ENCODE results near the gene GGACT.

GGACT gene

DNA sequence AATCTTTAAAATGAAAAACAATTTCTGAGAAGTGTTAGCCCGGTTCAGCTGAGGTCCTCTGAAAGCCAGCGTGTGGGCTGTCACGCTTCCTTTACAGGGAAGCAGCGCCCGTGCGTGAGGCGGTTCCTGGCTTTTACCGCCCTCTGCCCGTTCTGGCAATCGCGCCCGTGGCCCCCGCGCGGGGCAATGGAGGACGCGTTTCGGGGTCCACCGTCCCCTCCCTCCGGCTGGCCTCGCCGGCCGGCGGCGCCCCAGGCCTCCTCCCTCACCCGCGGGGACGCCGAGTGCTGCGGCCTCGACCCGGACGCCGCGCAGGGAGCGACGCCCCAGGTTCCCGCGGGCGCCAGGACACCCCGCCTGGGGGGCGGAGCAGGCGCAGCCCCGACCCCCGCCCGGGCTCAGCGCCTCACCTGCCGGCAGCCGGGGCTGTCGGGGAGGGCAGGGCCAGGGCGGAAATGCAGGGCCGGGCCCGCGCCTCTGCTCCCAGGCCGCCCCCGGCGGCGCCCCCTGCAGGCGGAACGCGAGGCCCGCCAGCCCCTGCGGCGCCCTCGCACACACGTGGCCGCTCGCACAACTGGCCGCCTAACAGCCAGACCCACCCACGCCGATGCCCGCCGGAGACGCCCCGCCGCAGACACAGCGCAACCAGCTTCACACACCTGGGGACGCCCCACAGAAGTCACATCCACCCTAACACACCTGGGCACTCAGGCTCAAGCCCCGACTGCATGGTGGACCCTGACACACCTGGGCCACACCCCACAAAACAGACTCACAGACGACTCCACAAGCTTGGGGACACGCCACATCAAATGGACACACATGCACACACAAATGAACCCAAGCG, at the start of gene GGACT:
Gene GGACT (minus strand): TSS at position 459 of the 847 bp plus-strand sequence. CDS start 56,198 bp downstream, outside the sequence.
- peak; percentile 41 for TF ChIP-seq CTCF (IDR thresholded peaks at IDR 0.05; ENCODE audit: insufficient read depth, missing control alignments)
- DNase-seq (ENCODE audit: insufficient read length, low spot score) = peak; percentile 46
- FAIRE-seq = no peak

DNA sequence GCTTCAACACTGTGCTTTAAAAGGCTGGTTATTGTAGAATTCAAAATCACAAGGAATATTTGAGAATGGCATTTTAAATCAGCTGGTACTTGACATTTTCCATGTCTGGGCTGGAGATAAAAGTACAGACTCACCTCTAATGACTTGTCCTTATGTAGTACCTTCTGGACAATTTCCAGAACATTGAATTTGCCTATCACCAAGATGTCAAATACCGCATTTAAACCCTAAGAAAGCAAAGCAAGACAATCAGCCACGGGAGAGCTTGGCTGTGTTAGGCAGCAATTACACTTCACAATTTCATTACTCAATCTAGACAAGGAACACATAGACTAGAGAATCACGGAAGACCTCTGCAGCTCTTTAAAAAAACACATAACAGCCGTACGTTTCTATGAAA, 49.2 kb upstream of the GGACT start:
- FAIRE-seq (no peak), DNase-seq (ENCODE audit: insufficient read length, low spot score) (no peak)

DNA sequence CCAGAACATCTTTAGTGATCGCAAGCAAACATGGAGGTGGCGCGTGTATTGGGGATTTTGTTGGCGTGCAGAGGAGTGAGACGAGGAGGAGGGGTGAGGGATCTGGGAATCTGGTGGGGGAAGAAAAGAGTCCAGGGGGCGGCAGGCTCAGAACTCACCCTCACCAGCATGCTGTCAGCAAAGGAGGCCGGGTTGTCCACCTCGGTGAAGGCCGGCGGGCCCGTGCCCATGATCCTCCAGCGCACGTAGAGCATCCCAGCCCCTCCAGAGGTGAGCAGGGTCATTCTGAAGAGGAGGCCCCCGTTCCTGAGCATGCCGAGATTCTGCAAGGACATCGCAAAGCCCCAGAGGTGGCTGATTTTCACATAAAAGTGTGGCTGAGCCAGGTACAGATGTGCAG, 48.8 kb upstream of the GGACT start:
- TF ChIP-seq CTCF (IDR thresholded peaks at IDR 0.05; ENCODE audit: insufficient read depth, missing control alignments) = no peak
- FAIRE-seq (no peak), DNase-seq (ENCODE audit: insufficient read length, low spot score) (no peak)

More for the DNA sequence above, 49.2 kb upstream of the GGACT start:
- no peak for TF ChIP-seq CTCF (IDR thresholded peaks at IDR 0.05; ENCODE audit: insufficient read depth, missing control alignments)

DNA sequence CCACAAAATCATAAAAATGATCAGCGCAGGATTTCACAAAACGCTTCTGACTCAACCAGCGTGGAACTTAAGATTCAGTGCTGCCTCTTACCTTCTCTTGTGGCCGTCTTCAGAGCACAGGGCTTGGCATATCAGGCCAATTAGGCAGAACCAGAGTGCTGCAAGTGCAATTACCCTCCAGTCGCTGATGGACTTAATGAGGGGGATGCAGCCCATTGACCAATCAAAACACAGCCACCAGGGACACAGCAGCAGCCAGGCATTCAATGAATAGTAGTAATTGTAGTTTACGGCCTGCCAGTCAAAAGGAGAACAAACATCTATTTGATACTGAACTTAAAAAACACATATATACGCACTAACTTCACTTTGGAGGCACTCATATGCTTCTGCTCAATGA, 47.9 kb upstream of the GGACT start:
- no peak for DNase-seq (ENCODE audit: insufficient read length, low spot score)
- TF ChIP-seq CTCF (IDR thresholded peaks at IDR 0.05; ENCODE audit: insufficient read depth, missing control alignments) = no peak
- no peak for FAIRE-seq

DNA sequence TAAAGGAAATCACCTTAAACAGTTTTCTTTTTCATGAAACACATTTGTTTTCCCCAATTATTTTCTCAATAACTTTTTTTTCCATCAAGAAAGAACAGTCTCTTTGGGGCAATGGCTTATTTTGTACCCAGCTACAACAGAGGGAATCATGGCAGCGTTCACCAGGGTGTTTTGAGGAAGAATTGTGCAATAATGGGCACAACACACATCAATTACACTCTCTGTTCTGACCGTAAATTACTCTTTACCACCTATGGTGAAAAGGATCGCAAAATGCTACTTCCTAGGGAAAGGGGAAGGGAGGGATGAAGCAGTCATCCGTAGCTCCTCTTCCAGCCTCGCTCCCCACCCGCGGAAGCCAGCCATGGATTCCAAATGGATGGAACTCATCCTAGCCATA, 47.4 kb upstream of the GGACT start:
- DNase-seq (ENCODE audit: insufficient read length, low spot score) = no peak
- TF ChIP-seq CTCF (IDR thresholded peaks at IDR 0.05; ENCODE audit: insufficient read depth, missing control alignments) = no peak
- FAIRE-seq = no peak

GRCh38 chr13:100634696-100635095, 46.1 kb upstream of the GGACT start:
- no peak for TF ChIP-seq CTCF (IDR thresholded peaks at IDR 0.05; ENCODE audit: insufficient read depth, missing control alignments)
- DNase-seq (ENCODE audit: insufficient read length, low spot score) (no peak), FAIRE-seq (no peak)

DNA sequence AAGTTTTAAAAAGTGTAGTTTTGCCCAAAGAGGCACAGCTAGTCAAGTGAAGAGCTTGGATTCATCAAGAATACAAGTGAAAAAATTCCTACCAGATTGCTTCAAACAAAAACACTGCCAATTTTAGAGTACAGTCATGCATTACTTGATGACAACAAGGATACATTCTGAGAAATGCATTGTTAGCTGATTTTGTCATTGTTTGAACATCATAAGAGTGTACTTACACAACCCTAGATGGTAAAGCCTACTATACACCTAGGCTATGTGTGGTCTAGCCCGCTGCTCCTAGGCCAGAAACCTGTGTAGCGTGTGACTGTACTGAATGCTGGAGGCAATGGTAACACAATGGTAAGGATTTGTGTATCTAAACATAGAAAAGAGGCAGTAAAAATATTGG, 44.9 kb upstream of the GGACT start:
- DNase-seq (ENCODE audit: insufficient read length, low spot score) = no peak
- FAIRE-seq = no peak

More for the DNA sequence above, 44.9 kb upstream of the GGACT start:
- no peak for TF ChIP-seq CTCF (IDR thresholded peaks at IDR 0.05; ENCODE audit: insufficient read depth, missing control alignments)

Data from D721Med (cell line).